Endothelial cell of umbilical vein (primary cell): ENCODE measurements around the gene NDUFB7. TPM values are rescaled to one million over a fixed set of nuclear protein-coding genes. Genes with fewer than 3 reads are reported as not detected.

Experiments used
- BruUV-seq: library from RNA; stranded (reverse); fragments of 400-500 nt; replicated peaks from 2 replicates; lab custom pipeline; 2021; lab: Mats Ljungman, UMichigan
- CTCF ChIA-PET: fragments of 300-600, 350-600 bp; sonication (Branson Sonifier 250); formaldehyde crosslinking; loops from one replicate; lab custom pipeline; 2021; ENCODE audit warnings: antibody characterized with exemption, inconsistent platforms; lab: Charles Lee
- POLR2A ChIA-PET: fragments of 300-600, 350-600 bp; sonication (Branson Sonifier 250); formaldehyde crosslinking; loops from one replicate; lab custom pipeline; 2021; ENCODE audit warnings: antibody characterized with exemption, inconsistent platforms; lab: Charles Lee
- DNase-seq: peaks from one replicate; pipeline ENCODE4 v3.0.0-alpha.2; 2011; ENCODE audit warnings: low read depth, low spot score
- FAIRE-seq: peaks from 2 replicates; lab custom pipeline; 2011; peaks lifted over from hg19 to GRCh38; lab: Jason Lieb, UNC
- H2AFZ ChIP-seq: 2 replicates; pipeline ENCODE4 v1.6.0; 2012; ENCODE audit warnings: low read depth, low read length, control low read depth, inconsistent platforms
- H3K27ac ChIP-seq: 2 replicates; pipeline ENCODE4 v1.5.1; 2011; ENCODE audit warnings: low read depth, mild to moderate bottlenecking, control low read depth, low read length, moderate library complexity; ENCODE audit not compliant: insufficient read depth
- H3K27me3 ChIP-seq, 2 experiments: 2 replicates each; pipeline versions ENCODE4 v1.6.0 to v1.6.1; 2011; ENCODE audit warnings: low read length in 2 of 2, mixed read lengths in 1 of 2; ENCODE audit not compliant: control insufficient read depth in 2 of 2, insufficient read depth in 2 of 2
- H3K36me3 ChIP-seq, 2 experiments: 2 replicates in 1 of 2; 3 replicates in 1 of 2; pipeline ENCODE4 v1.5.1; 2011; ENCODE audit warnings: low read length in 2 of 2, mild to moderate bottlenecking in 1 of 2, moderate library complexity in 1 of 2; ENCODE audit not compliant: control insufficient read depth in 2 of 2, insufficient read depth in 2 of 2; ENCODE audit errors: extremely low read depth in 1 of 2
- H3K4me1 ChIP-seq: 3 replicates; pipeline ENCODE4 v1.5.1; 2011; ENCODE audit warnings: mild to moderate bottlenecking, low read length; ENCODE audit not compliant: control insufficient read depth, insufficient read depth; ENCODE audit errors: extremely low read depth
- H3K4me2 ChIP-seq: 2 replicates; pipeline ENCODE4 v1.6.1; 2011; ENCODE audit warnings: low read length, control low read depth, mixed read lengths; ENCODE audit not compliant: insufficient read depth
- H3K4me3 ChIP-seq, 3 experiments: fragments of 200-600 bp in 1 of 3; sonication (generic), shearing (Covaris generic) in 1 of 3; replicated peaks in 1 of 3; 2 replicates each; pipeline ENCODE4 v1.5.1; 2011 to 2016; ENCODE audit warnings: control low read depth in 3 of 3, low read length in 3 of 3, mild to moderate bottlenecking in 2 of 3, inconsistent platforms in 1 of 3, low read depth in 1 of 3, moderate library complexity in 1 of 3; ENCODE audit not compliant: insufficient read depth in 1 of 3
- H3K79me2 ChIP-seq: 2 replicates; pipeline ENCODE4 v1.6.0; 2012; ENCODE audit warnings: low read length, inconsistent platforms; ENCODE audit not compliant: control insufficient read depth, insufficient read depth
- H3K9ac ChIP-seq: replicated peaks from 2 replicates; pipeline ENCODE3; 2011; ENCODE audit warnings: low read length, control low read depth; ENCODE audit not compliant: insufficient read depth; ENCODE audit errors: extremely low read depth
- H3K9me1 ChIP-seq: replicated peaks from 3 replicates; pipeline ENCODE4 v1.6.0; 2011; ENCODE audit warnings: mild to moderate bottlenecking, low read length; ENCODE audit not compliant: control insufficient read depth, insufficient read depth; ENCODE audit errors: extremely low read depth
- H3K9me3 ChIP-seq: replicated peaks from 2 replicates; pipeline ENCODE4 v1.5.1; 2012; ENCODE audit warnings: low read length, inconsistent platforms; ENCODE audit not compliant: control insufficient read depth, insufficient read depth
- H4K20me1 ChIP-seq: replicated peaks from 2 replicates; pipeline ENCODE3; 2011; ENCODE audit warnings: mild to moderate bottlenecking, low read length; ENCODE audit not compliant: control insufficient read depth, insufficient read depth; ENCODE audit errors: extremely low read depth
- EZH2 ChIP-seq: IDR thresholded peaks from 2 replicates; pipeline ENCODE4 v1.6.1; 2012; ENCODE audit warnings: borderline replicate concordance, low read depth, mild to moderate bottlenecking, moderate library complexity, low read length, inconsistent platforms; ENCODE audit not compliant: severe bottlenecking
- FOS ChIP-seq: IDR thresholded peaks from 2 replicates; pipeline ENCODE4 v1.6.1; 2011; ENCODE audit warnings: mild to moderate bottlenecking, low read length, moderate library complexity, borderline replicate concordance; ENCODE audit not compliant: insufficient read depth
- GATA2 ChIP-seq: IDR thresholded peaks from 2 replicates; pipeline ENCODE4 v1.7.0; 2011; ENCODE audit warnings: low read depth, mild to moderate bottlenecking, moderate library complexity, mixed read lengths, low read length; ENCODE audit not compliant: insufficient read length, insufficient read depth
- JUN ChIP-seq: IDR thresholded peaks from 2 replicates; pipeline ENCODE4 v1.6.1; 2011; ENCODE audit warnings: borderline replicate concordance, low read depth; ENCODE audit not compliant: insufficient read length, insufficient read depth
- MYC ChIP-seq: IDR thresholded peaks from one replicate; pipeline ENCODE4 v1.6.1; 2011; ENCODE audit warnings: mild to moderate bottlenecking, low read depth, low read length
- POLR2A ChIP-seq: IDR thresholded peaks from 2 replicates; pipeline ENCODE4 v1.6.1; 2012; ENCODE audit warnings: low read depth, mild to moderate bottlenecking, control low read depth, low read length
- POLR2AphosphoS5 ChIP-seq: IDR thresholded peaks from 2 replicates; pipeline ENCODE4 v1.6.1; 2012; ENCODE audit warnings: low read depth, mild to moderate bottlenecking, control low read depth, low read length, moderate library complexity; ENCODE audit not compliant: insufficient read depth
- dilution Hi-C: fragments of 300-500 bp; cut with MboI; formaldehyde crosslinking; loops from one replicate; pipeline ENCODE4 v1.15.0; 2019; ENCODE audit warnings: low sequenced_read_pairs; ENCODE audit not compliant: extremely low pct_ligation_motif_present
- intact Hi-C: fragments of 100-400 bp; cut with micrococcal nuclease; formaldehyde crosslinking; loops from one replicate; pipeline ENCODE4 v1.10.0; 2022
- polyA plus RNA-seq, 4 experiments: library from polyadenylated mRNA; depleted of rRNA in 3 of 4; stranded (reverse) in 3 of 4; unstranded in 1 of 4; fragments of >200 nt; gene quantifications; 2 replicates each; pipeline versions ENCODE4 v1.2.1 to v1.2.3, GENCODE V29; 2011 to 2012; ENCODE audit warnings: missing spikeins in 1 of 4
- total RNA-seq: library from RNA; stranded (reverse); gene quantifications from 2 replicates; pipeline ENCODE4 v1.2.3, GENCODE V29; 2021
- TF ChIP-seq, protein P1 (sequence below): IDR thresholded peaks from 2 replicates; pipeline ENCODE4 v1.6.1; 2011; ENCODE audit not compliant: insufficient read depth, insufficient read length
- TF ChIP-seq, protein P2 (sequence below), 2 donors: IDR thresholded peaks; 1 replicate in 1 of 2; 2 replicates in 1 of 2; pipeline ENCODE4 v1.5.1; 2011; ENCODE audit warnings: low read length in 2 of 2, mild to moderate bottlenecking in 2 of 2, moderate library complexity in 2 of 2, control low read depth in 1 of 2, inconsistent platforms in 1 of 2, low read depth in 1 of 2; ENCODE audit not compliant: insufficient read depth in 1 of 2; ENCODE audit errors: extremely low read depth in 1 of 2

Gene NDUFB7
- total and polyA plus RNA-seq, 2 donors (not counting 3 experiments of a cell fraction or from before 2014, with no cell fraction given): 177 to 655 TPM

DNA sequence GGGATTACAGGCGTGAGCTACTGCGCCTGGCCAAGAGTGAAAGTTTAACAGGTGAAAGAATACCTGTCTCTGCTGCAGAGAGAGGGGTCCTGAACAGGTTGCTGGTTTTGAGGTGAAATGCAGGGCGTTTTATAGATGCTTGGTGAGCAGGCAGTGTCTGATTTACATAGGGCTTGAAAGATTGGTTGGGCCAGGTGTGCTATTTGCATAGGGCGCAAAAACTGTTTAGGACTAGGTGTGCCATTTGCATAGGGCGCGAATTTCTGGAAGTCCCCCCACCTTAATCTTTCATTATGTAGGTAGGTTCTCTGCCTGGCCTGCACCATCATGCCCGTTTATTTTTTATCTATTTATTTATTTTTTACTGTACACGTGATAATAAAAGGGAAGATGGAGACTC, 4.5 kb upstream of the NDUFB7 start:
- Histone ChIP-seq H2AFZ (no peak overlapping the region), H3K9ac (no peak overlapping the region), H3K4me2 (no peak overlapping the region), H3K9me3 (no peaks in the 10 kb centered on the region), H3K9me1 (no peaks in the 10 kb centered on the region), H3K4me1 (no peaks in the 10 kb centered on the region), H3K4me3 (no peak overlapping the region), H3K36me3 (no peaks in the 10 kb centered on the region), H3K27me3 (no peaks in the 10 kb centered on the region), H4K20me1 (no peaks in the 10 kb centered on the region), H3K79me2 (peaks cover 3% of the 10 kb centered on the region), H3K27ac (no peak overlapping the region)
- ChIA-PET CTCF (interaction anchor here (12.1 kb wide), 1 partner anchor 111 kb away, joined by 342 read pairs; the partner anchor contains the start of gene ZNF333), POLR2A (no interaction called here)
- TF ChIP-seq GATA2: no peak
- no peak for TF ChIP-seq FOS
- no peak for TF ChIP-seq POLR2A
- no peak for TF ChIP-seq POLR2AphosphoS5
- no peak for TF ChIP-seq MYC
- no peak for TF ChIP-seq JUN
- TF ChIP-seq, protein P1, sequence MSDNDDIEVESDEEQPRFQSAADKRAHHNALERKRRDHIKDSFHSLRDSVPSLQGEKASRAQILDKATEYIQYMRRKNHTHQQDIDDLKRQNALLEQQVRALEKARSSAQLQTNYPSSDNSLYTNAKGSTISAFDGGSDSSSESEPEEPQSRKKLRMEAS: no peak
- no peak for TF ChIP-seq EZH2
- TF ChIP-seq, protein P2, sequence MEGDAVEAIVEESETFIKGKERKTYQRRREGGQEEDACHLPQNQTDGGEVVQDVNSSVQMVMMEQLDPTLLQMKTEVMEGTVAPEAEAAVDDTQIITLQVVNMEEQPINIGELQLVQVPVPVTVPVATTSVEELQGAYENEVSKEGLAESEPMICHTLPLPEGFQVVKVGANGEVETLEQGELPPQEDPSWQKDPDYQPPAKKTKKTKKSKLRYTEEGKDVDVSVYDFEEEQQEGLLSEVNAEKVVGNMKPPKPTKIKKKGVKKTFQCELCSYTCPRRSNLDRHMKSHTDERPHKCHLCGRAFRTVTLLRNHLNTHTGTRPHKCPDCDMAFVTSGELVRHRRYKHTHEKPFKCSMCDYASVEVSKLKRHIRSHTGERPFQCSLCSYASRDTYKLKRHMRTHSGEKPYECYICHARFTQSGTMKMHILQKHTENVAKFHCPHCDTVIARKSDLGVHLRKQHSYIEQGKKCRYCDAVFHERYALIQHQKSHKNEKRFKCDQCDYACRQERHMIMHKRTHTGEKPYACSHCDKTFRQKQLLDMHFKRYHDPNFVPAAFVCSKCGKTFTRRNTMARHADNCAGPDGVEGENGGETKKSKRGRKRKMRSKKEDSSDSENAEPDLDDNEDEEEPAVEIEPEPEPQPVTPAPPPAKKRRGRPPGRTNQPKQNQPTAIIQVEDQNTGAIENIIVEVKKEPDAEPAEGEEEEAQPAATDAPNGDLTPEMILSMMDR (IDR thresholded peaks at IDR 0.05; ENCODE audit: extremely low read depth in 1 of 2, insufficient read depth in 1 of 2, low read depth in 1 of 2, low read length in 2 of 2): no peak
- FAIRE-seq (no peak), DNase-seq (no peak)
- no TSS peak for BruUV-seq
- intact Hi-C loops (no loop called here), dilution Hi-C loops (no loop called here)
